GM18520 (cell line): ENCODE measurements around the gene UBXN6.

Source experiments
- ATAC-seq: cut with Tn5 transposase; IDR thresholded peaks from one replicate; pipeline ENCODE4 v1.9.1; 2021; ENCODE audit not compliant: unreplicated experiment

The UBXN6 gene

DNA sequence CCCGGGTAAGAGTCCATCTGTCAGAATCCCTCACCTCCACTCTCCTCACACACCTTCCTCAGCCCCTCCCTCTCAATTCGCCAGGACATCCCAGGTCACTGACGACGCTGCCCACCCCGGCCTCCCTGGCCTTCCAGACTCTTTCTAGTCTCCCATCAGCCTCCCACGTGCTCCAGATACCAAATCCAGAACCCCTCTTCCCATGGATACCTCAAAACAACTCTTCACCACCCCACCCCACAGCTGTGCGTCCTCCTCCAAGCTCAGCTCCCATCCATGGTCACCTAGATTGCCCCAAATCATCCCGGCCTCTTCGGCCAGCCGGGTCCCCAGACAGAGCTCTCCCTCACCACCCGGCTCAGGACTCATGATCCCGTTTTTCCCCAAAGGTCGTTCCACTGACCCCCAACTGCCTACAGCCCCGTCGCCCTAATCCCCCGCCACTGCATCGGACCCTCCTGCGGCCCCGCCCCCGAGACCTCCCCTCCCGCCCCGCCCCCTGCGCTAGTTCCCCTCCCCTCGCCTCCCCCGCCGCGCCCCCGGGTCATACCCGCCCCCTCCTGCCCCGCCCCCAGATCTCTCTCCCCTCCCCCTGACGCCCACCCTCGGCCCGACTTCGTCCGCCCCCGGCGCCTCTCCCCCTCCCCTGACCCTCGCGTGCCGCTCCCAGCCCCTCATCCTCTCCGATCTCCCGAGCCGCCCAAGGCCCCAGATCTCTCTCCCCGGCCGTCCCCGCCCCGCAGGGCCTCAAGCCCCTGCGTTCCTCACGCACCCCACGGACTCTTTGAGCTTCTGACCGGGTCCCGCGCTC, 546 bp downstream of the UBXN6 start:
- ATAC-seq = no peak

DNA sequence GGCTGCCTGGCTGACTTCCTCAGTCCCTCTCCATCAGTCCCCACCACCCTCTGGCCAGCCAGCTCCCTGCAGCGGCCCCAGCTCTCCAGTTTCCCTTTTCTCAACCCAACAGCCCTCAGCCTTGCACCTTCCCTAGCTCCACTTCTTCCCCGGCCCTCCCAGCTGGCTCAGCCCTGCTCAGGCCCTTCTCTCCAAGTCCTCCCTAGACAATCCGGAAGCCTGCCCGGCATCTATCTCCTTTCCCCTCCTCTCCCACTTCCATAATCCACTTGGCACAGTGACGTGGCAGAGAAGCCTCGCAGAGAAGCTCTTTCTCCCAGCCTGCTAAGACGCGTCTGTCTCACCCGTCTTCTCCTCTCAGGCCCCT, 1.1 kb downstream of the UBXN6 start:
- ATAC-seq = no peak

GRCh38 chr19:4455719-4456475, 1.7 kb downstream of the UBXN6 start:
- no peak for ATAC-seq

DNA sequence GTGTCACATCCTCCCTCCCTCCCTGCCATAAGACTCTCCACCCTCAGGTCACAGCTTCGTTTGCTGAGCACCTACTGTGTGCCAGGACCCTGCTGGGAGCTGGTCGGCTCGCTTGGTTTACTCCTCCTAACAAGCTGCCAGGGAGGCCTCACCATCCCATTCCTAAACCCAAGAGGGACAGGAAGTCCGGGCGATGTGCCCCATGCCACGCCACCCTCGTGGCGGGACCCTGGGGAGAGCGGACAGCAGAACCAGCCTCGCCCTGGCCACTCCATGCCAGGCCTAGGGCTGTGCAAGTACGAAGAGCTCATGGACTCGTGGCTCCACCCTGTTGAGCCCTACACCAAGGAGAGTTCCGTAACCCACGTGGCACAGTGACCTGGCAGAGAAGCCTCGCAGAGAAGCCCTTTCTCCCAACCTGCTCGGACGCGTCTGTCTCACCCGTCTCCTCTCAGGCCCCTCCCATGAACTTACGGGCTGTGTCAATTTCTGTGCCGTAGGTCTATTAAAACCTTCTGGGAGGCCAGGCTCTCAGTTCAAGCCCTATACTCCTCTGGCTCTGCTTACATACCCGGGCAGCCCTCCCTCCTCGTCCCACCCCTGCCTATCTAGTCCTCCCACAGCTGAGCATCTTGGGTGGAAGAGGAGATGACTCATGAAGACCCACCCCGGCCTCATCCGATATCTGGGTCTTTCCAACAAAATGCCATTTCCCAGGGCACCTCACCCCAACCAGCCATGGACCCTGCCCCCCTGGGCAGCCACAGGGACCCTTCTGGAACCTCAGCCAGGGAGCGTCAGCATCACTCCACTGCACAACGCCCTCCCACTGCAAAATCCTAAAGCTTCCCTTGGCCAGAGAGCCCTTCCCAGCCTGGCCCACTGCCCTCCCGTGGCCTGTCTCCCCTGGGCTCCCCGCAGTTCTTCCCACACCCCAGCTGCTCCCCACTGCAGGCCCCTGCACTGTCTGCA, 2.6 kb downstream of the UBXN6 start:
- no peak for ATAC-seq

DNA sequence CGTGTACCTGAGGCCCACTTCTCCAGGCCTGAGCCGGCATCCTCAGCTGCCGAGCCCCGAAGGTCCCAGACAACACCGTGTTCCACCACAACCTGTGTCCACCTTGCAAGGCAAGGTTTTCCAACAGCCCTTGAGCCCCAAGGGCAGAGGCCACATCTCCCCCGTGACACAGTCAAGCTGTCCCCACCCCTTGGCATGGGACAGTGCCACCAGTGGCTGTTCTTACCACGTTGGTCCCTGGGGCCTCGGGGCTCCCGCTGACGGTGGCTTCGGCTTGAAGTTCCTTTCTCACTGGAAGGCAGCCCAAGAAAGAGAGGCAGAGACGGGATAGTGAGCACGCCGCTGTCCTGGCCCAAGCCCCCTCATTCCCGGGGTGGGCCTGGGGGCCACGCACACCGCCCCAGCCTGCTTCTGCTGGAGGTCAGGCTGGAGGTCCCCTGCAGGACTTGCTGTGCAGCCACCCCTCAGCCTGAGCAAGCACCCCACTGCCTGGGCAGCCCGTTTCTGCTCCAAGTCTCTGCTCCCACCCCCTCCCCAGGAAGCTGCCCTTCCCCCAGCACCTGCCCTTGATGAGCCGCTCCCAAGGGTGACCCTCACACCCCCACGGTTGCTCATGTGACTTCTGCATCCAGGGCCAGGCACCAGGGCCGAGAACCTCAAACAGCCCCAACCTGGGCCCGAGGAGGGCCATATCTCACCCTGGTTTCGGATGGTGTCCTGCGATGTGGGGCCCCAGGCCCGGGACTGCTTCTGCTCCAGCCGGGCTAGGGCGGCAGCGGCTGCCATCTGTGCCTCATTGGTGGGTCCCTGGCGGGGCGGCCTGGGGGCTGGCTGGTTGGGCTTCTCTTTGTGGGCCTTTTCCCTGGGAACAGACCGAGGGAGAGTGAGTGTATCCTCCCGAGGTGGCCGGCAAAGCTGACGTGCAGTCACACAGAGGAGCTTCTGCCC, 4.1 kb downstream of the UBXN6 start:
- ATAC-seq = no peak

DNA sequence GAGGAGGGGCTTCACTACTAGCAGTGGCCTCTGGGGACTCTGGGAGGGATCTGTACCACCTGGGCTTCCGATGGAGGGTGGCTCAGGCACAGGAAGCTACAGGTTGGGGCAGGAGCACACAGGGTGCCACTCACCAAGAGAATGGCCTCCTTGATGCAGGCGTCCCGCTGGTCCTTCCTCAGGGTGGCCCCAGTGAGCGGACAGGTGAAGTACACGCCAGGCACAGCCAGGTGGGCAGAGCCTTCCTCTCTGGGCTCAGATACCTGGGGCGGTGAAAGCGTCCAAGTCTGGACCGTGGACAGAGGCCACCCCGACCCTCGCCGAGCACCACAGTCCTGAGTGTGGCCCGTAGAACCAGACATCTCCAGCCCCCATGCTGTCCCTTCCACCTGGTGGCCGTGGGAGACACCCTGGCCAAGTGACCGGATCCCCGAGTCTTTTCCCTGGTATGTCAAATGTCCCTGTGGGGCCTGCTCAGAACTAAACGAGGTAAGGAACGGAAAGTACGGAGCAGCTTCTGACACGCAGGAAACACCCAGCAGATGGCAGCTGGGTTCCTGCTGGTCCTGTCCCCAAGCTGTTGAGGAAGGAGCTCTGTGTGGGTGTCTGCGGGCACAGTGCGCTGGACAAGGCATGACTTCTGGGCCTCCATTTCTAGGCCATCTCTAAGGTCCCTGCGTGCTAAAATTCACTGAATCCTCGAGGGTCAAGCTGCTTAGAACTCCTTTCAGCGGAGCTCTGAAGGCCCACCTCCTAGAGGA, 5.2 kb downstream of the UBXN6 start:
- no peak for ATAC-seq

- ATAC-seq = no peak
Observed at GRCh38 chr19:4449639-4450028, 8.0 kb downstream of the UBXN6 start.

DNA sequence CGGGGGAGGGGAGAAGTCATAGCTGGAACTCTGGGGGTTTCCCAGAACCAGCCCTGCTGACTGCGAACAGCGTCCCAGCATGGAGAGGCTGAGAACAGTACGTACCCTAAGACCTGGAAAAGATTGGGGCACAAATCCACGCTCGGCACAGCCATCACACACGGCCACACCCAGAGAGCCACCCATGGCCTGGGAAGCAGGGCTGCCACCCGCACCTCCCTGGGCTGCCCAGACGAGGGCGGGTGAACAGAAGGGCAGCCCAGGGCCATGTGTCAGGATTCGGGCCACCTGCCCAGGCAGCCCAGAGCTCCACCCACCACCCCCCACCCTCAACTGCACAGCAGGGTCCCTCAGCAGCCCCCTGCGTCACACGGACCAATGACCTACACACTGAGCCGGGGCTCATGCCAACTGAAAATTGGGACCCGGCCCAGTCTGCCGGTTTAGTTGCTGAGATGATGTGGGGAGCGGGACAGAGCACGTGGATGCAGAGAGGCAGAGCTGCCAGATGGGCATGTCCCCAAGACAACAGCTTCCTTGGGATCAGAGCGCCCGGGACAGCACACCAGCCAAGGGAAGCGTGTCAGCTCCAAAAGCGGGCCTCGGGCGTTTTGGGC, 8.5 kb downstream of the UBXN6 start:
- no peak for ATAC-seq

- ATAC-seq = no peak
Observed at GRCh38 chr19:4448147-4448985, 9.2 kb downstream of the UBXN6 start.

DNA sequence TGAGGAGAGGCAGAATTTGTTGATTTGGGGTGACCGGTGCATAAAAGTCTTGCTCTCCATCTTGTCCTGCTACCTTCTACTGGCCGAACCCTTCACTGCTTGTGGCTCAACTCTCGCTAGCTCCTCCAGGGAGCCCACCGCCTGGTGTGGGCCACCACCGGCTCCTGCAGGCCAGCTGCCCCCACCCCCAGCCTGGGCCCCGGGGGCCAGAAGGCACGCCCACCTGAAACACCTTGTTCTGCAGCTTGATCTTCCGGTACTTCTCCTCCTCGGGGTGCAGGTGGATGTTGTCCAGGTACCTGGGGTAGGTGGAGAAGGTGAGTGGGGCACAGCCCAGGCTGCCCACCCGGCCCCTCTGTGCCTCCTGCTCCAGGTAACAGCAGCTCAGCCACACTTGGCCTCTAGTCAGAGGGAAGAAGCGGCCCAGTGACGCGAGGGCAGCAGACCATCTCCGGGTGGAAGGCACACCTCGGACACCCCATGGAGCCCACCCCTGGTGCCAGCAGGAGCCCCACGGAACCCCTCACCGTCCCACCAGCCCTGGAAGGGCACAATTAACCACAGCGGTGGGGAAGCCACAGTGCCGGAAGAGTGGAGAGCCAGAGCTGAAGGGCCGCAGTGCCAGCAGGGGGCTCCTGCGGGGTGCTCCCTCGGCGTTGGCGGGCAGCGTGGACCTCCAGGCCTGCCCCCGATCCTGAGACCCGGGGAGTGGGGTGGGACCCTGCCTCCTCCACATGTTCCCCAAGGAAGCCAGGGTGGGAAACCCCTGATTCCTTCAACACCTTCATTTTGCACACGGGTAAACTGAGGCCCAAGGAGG, 10.1 kb downstream of the UBXN6 start:
- ATAC-seq = no peak

DNA sequence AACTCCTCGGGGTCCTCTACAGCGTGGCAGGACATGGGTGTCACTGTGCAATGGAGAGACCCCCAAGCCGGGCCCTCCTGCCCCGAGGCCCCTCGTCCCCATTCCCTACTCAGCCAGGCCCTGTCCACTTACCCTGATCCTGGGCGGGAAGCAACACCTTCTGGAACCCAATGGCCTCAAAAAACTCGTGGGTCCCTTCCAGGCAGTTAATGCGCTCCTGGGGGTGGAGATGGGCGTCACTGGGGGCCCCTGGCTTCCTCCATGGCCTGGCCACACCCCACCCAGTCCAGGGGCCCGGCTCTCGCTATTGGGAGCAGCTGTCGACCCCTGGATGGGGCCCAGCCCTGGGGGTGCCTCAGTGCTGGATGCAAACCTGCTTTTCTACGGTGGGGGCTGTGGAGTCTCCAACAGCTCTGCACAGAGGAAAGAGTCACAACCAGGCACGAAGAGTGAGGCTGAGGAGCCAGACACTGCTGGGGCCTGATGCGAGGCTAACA, 10.8 kb downstream of the UBXN6 start:
- no peak for ATAC-seq

- no peak for ATAC-seq
Observed at GRCh38 chr19:4445963-4446703, 11.5 kb downstream of the UBXN6 start.

- no peak for ATAC-seq
Observed at GRCh38 chr19:4444765-4445741, 12.5 kb downstream of the UBXN6 start.

- ATAC-seq = no peak
Observed at GRCh38 chr19:4443966-4444764, 13.4 kb downstream of the UBXN6 start.
